GM21515 (cell line): ENCODE data around the gene SBNO2.

ENCODE experiments used
- ATAC-seq: cut with Tn5 transposase; IDR thresholded peaks from one replicate; pipeline ENCODE4 v1.9.1; 2021; ENCODE audit not compliant: unreplicated experiment

Gene SBNO2

DNA sequence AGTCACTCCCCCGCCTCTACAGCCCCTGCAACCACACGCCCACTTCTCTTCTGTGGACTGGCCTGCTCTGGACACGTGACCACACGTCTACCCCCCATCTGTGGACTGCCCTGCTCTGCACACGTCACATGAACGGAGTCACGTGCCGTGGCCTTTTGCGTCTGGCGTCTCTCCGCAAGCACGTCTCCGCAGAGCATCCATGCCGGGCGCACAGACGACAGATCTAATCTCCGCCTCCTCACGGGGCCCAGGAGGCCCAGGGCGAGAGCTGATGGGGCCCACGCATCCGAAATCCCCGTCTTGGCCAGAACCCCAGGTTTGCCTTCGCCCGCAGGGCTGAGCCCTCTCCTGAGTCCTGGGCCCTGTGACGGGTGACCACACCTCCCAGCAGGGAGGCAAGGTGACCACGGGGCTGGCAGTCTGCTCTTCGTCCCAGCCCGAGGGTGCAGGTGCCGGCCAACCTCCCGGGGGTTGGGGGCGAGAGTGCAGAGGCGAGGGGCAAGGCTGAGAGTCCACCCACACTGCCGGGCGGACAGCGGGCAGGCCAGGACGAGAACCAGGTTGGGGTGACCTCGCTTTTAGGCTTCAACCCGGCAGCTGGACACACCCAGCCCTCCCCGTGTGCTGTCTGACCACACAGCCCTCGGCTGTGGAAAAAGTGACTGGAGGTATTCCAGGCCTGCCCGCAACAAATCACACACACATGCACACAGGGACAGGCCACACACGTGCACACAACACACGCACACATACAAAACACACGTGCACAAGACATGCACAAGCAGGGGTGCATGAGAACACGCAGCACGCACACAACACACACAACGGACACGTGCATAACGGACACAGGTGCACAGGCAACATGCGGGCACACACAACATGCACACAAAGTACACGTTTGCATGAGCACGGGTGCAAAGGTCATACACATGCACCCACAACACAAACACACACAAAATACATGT is 3.9 kb downstream of the SBNO2 start:
- ATAC-seq: no peak

DNA sequence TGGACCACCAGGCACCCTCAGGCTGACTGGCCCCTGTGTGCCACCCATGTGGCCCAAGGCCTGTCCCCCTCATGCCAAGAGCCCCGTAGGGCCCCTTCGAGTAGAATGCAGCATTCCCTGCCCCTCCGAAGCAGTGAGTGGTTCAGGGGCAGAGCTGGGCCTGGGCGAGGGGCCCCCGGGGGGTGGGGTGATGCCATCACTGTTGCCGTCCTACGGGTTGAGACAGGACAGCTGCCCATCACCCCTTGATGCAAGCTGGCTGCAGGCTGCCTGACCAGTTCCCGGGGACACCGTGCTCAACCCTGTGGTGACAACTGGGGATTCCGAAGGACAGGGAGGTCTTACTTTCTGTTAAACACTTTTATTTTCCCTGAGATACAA is 4.7 kb downstream of the SBNO2 start:
- no peak for ATAC-seq

- no peak for ATAC-seq
Measured at GRCh38 chr19:1168572-1169410, 5.3 kb downstream of the SBNO2 start.

DNA sequence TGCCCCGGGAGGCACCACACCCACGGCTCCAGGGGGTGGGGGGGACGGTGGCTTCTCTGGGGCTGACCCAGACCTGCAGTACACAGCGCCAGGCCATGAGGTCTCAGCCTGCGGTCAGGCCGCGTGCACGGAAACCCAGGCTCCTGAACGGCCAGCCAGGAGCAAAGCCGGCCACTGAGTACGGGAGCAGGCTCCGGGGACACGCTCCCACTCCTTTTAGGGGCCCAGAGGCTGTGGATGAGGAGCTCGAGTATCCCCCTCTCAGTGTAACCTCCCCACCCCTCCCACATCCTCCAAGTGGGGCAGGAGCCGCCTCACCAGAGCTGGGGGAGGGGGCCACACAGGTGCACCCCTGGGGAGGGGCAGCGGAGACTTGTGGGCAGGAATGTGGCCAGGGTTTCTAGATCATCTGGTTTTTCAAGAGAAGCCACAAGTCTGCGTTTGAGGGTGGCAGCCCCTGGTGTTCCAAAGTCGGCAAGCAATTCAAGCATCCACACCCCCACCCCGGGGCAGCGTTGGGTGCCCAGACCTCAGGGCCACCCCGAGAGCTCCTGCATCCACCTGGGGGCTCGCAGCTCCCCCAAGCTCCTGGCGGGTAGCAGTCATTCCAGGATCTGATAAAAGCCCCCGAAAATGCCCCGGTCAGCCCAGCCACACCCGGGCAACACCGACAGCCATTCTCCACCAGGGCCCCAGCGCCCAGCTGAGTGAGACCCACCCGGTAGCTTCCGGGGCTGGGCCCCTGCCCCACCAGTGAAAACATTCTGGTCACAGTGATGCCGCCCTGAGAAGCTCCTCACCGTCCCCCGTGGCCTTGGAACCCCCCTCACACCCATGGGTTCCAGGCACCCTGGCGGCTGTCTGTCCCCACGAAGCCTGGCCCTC is 6.1 kb downstream of the SBNO2 start:
- ATAC-seq: no peak

DNA sequence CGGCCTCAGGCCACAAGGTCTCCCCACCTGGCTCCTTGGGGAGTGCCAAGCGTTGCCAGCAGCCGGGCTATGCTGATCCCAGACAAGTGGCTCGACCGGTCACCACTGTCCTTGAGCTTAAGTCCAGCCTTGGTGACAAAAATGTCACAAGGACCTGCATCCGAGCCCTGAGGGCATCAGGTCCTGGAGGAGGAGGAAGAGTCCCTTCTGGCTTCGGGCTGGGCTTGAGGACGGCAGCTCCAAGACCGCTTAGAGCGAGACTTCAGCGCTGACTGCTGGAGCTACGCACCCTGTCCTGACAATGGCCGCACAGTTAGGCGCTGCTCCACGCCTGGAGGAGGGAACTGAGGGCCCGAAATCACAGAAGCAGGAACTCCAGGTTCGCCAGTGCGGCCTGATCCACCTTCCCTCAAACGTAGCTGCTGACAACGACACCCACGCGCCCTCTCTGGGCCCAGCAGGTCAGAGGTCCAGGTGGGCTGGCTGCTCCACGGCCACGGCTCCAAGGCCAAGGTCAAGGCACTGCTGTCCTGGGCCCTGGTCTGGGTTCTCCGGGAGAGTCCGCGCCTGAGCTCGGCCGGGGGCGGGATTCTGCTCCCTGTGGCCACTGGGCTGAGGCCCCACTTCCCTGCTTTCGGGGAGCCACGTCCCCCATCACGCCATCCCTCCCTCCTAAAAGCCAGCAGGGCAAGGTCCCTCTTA is 7.0 kb downstream of the SBNO2 start:
- ATAC-seq: no peak

- ATAC-seq: no peak
Measured at GRCh38 chr19:1164684-1165531, 9.2 kb downstream of the SBNO2 start.

- ATAC-seq: no peak
Measured at GRCh38 chr19:1163934-1164683, 10.0 kb downstream of the SBNO2 start.

DNA sequence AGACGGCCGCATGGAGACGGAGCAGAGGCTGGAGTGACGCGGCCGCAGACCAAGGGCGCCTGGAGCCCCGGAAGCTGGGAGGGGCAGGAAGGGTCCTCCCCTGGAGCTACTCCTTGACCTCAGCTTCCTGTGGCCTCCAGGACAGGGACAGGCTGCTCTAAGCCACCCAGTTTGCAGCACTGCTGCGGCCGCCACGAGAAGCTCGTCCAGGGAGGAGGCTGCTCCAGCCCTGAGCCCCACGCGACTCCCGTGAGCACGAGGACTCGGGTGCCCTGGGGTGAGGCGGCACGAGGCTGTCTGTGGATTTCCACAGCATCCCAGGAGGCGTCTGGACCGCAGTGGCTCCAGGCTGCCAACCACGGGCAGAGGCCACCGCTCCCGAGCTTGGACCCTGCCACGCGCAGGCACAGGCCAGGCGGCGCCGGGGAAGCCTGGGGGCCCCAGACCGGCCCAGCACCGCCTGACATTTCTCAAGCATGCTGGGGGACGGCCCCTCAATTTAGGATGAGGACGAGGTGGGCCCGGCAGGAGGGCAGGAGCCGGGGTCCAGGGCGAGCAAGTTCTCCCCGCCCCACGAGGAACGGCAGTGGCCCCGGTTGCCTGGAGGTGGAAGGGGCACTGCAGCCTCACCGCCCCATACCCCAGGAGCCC is 10.7 kb downstream of the SBNO2 start:
- ATAC-seq: no peak

- ATAC-seq: no peak
Measured at GRCh38 chr19:1162404-1163282, 11.4 kb downstream of the SBNO2 start.

GRCh38 chr19:1161716-1162115 is 12.4 kb downstream of the SBNO2 start:
- ATAC-seq: no peak

- no peak for ATAC-seq
Measured at GRCh38 chr19:1159864-1160595, 14.0 kb downstream of the SBNO2 start.

DNA sequence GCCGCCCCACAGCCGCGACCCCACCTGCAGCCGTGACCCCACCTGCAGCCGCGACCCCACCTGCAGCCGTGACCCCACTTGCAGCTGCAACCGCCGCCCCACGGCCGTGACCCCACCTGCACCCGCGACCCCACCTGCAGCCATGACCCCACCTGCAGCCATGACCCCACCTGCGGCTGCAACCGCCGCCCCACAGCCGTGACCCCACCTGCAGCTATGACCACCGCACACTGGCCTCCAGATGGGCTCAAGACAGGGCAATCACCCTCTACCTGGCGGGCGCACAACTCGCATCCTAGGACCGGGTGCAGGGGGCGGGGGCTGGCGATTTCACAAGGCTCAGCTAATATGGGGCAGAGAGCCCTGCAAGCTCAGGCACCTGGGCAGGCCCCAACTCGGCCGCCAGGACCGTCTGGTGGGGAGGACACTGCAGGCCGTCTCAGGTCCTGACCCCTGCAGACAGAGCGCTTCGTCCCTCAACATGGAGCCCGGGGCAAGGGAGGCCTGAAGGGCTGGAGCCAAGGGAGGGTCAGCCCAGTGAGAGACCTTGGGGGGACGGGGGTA is 15.1 kb downstream of the SBNO2 start:
- ATAC-seq: no peak

DNA sequence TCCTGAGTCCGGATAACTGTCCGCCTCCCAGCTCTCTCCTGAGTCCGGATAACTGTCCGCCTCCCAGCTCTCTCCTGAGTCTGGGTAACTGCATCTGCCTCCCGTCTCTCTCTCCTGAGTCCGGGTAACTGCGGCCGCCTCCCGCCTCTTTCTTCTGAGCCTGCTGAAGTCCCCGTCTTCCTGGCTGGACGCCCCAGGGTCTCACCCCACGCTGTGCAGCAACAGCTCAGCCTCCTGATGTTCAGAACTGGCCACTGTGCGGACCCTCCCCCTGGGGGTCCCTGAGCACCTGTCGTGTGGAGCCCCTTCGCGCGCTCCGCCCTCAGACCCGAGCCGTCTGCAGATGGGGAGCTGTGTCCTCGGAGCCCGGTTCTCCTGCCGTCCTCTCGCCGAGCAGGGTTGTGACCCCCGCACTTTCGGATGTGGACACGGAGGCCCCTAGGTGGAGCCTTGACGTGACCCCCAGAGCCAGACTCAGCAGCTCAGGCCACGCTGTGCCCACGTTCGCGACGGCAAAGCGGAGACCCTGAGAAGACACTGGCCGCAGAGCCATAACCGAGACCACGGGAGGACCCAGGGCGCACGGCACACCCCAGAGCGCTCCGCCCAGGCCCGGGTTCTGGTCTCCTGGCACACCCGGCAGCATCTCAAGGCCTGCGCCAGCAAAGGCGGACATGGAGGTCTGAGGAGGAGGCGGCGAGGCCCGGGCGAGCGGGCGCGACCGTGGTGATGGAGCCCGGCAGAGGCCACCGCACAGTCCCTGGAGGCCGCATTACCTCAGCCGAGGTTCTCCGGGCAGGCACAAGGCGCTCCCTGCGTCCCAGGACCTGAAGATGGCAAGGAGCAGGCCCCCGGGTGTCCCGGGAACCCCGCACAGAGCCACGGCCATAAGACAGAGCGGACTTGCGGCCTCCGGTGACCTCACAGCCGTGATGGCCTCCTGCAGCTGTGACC is 15.9 kb downstream of the SBNO2 start:
- no peak for ATAC-seq

GRCh38 chr19:1156830-1157615 is 17.0 kb downstream of the SBNO2 start:
- no peak for ATAC-seq
